Measurements from ENCODE around the gene GPR31. TPM values are rescaled to one million over a fixed set of nuclear protein-coding genes. Genes with fewer than 3 reads are reported as not detected.

The GPR31 gene
- total RNA-seq, 1 experiment from 2014 or later, result not detected

- no peaks in the 10 kb centered on the region for H3K9me3 ChIP-seq (ENCODE audit: insufficient read depth, low read depth)
- H3K4me3 ChIP-seq, result no peak overlapping the region
- no peaks in the 10 kb centered on the region for H3F3A ChIP-seq (ENCODE audit: insufficient read depth, low read depth)
- no peaks in the 10 kb centered on the region for H3K36me3 ChIP-seq (ENCODE audit: low read depth)
- peaks cover 96% of the 10 kb centered on the region for H3K27me3 ChIP-seq (ENCODE audit: insufficient read depth, low read depth)
- no peaks in the 10 kb centered on the region for H3K79me2 ChIP-seq (ENCODE audit: low read depth)
- TF ChIP-seq EZH2 (IDR thresholded peaks at IDR 0.05; ENCODE audit: low read depth), result no peak
- no peak for TF ChIP-seq CTCF (conservative IDR thresholded peaks at IDR 0.05)
- H4K20me1 ChIP-seq (ENCODE audit: insufficient read depth), result no peaks in the 10 kb centered on the region
- no peak overlapping the region for H3K27ac ChIP-seq
- POLR2A ChIA-PET (ENCODE audit: unreplicated experiment), result no interaction called here
- no peak overlapping the region for H2AFZ ChIP-seq
- intact Hi-C loops (cut with micrococcal nuclease; ENCODE audit: unreplicated experiment), result no loop called here
- no peak for DNase-seq
- H3K4me1 ChIP-seq (replicated peaks; ENCODE audit: insufficient read depth), result no peaks in the 10 kb centered on the region
- H3K9me2 ChIP-seq (ENCODE audit: insufficient read depth), result no peaks in the 10 kb centered on the region
- no peak overlapping the region for H3K4me2 ChIP-seq
- BruUV-seq (replicated peaks), result no TSS peak
- CTCF ChIA-PET, result no interaction called here
These were observed 6.1 kb downstream of the GPR31 start for GRCh38 chr6:167151648-167152047.

GRCh38 chr6:167150941-167151549 lies 6.7 kb downstream of the GPR31 start:
- TF ChIP-seq EZH2 (IDR thresholded peaks at IDR 0.05; ENCODE audit: low read depth) (no peak), CTCF (conservative IDR thresholded peaks at IDR 0.05) (no peak)
- Histone ChIP-seq H3K9me3 (ENCODE audit: insufficient read depth, low read depth) (no peaks in the 10 kb centered on the region), H3F3A (ENCODE audit: insufficient read depth, low read depth) (no peaks in the 10 kb centered on the region), H2AFZ (no peak overlapping the region), H3K36me3 (ENCODE audit: low read depth) (no peaks in the 10 kb centered on the region), H3K4me1 (replicated peaks; ENCODE audit: insufficient read depth) (no peaks in the 10 kb centered on the region), H3K4me2 (no peak overlapping the region), H4K20me1 (ENCODE audit: insufficient read depth) (no peaks in the 10 kb centered on the region), H3K9me2 (ENCODE audit: insufficient read depth) (no peaks in the 10 kb centered on the region), H3K27me3 (ENCODE audit: insufficient read depth, low read depth) (peaks cover 96% of the 10 kb centered on the region), H3K79me2 (ENCODE audit: low read depth) (no peaks in the 10 kb centered on the region), H3K27ac (no peak overlapping the region), H3K4me3 (no peak overlapping the region)
- CTCF ChIA-PET, result no interaction called here
- intact Hi-C loops (cut with micrococcal nuclease; ENCODE audit: unreplicated experiment), result no loop called here
- POLR2A ChIA-PET (ENCODE audit: unreplicated experiment), result no interaction called here
- no TSS peak for BruUV-seq (replicated peaks)
- no peak for DNase-seq

GRCh38 chr6:167148997-167149396 lies 8.8 kb downstream of the GPR31 start:
- H2AFZ ChIP-seq, result no peak overlapping the region
- H3K4me2 ChIP-seq, result no peak overlapping the region
- intact Hi-C loops (cut with micrococcal nuclease; ENCODE audit: unreplicated experiment), result no loop called here
- no peak overlapping the region for H3K4me3 ChIP-seq
- ChIA-PET POLR2A (ENCODE audit: unreplicated experiment) (no interaction called here), CTCF (no interaction called here)
- H4K20me1 ChIP-seq (ENCODE audit: insufficient read depth), result no peaks in the 10 kb centered on the region
- H3K4me1 ChIP-seq (replicated peaks; ENCODE audit: insufficient read depth), result no peaks in the 10 kb centered on the region
- H3F3A ChIP-seq (ENCODE audit: insufficient read depth, low read depth), result no peaks in the 10 kb centered on the region
- no peaks in the 10 kb centered on the region for H3K9me3 ChIP-seq (ENCODE audit: insufficient read depth, low read depth)
- no peak overlapping the region for H3K27ac ChIP-seq
- TF ChIP-seq CTCF (conservative IDR thresholded peaks at IDR 0.05) (no peak), EZH2 (IDR thresholded peaks at IDR 0.05; ENCODE audit: low read depth) (no peak)
- BruUV-seq (replicated peaks), result no TSS peak
- peaks cover 94% of the 10 kb centered on the region for H3K27me3 ChIP-seq (ENCODE audit: insufficient read depth, low read depth)
- H3K36me3 ChIP-seq (ENCODE audit: low read depth), result no peaks in the 10 kb centered on the region
- no peak for DNase-seq
- H3K79me2 ChIP-seq (ENCODE audit: low read depth), result no peaks in the 10 kb centered on the region
- no peaks in the 10 kb centered on the region for H3K9me2 ChIP-seq (ENCODE audit: insufficient read depth)
